Anterior cingulate cortex (tissue), 58 donors: ENCODE measurements around the gene FOXQ1.
"Not testable (repeated sequence)": the region's sequence is repeated elsewhere in the genome, so short reads cannot be mapped to it uniquely, and the experiment has no call there.

Source experiments
- DNase-seq, 58 donors: peaks; one replicate each; lab custom pipeline; 2025; lab: John Stamatoyannopoulos, UW

Gene FOXQ1

GRCh38 chr6:1318036-1318435 is 6.1 kb downstream of the FOXQ1 start:
- DNase-seq: no peak

GRCh38 chr6:1318584-1318983 is 6.7 kb downstream of the FOXQ1 start:
- DNase-seq: not testable (repeated sequence)

- DNase-seq: no peak
Observed at GRCh38 chr6:1321738-1322137, 9.8 kb downstream of the FOXQ1 start.

- no peak for DNase-seq
Observed at GRCh38 chr6:1322156-1322555, 10.3 kb downstream of the FOXQ1 start.

- DNase-seq: no peak
Observed at GRCh38 chr6:1322696-1323219, 10.9 kb downstream of the FOXQ1 start.

GRCh38 chr6:1324936-1325335 is 13.0 kb downstream of the FOXQ1 start:
- no peak for DNase-seq

GRCh38 chr6:1325461-1326309 is 13.8 kb downstream of the FOXQ1 start:
- peak in 2 of 58 donors; percentile 9 to 15 for DNase-seq

GRCh38 chr6:1326535-1327121 is 14.7 kb downstream of the FOXQ1 start:
- DNase-seq: no peak

GRCh38 chr6:1327630-1328029 is 15.7 kb downstream of the FOXQ1 start:
- no peak for DNase-seq

- no peak for DNase-seq
Observed at GRCh38 chr6:1328129-1328800, 16.4 kb downstream of the FOXQ1 start.

- no peak for DNase-seq
Observed at GRCh38 chr6:1329708-1330107, 17.8 kb downstream of the FOXQ1 start.

- DNase-seq: no peak
Observed at GRCh38 chr6:1334684-1335083, 22.8 kb downstream of the FOXQ1 start.

- DNase-seq: no peak
Observed at GRCh38 chr6:1335367-1336037, 23.6 kb downstream of the FOXQ1 start.

- no peak for DNase-seq
Observed at GRCh38 chr6:1336246-1336843, 24.4 kb downstream of the FOXQ1 start.

- no peak for DNase-seq
Observed at GRCh38 chr6:1337791-1338190, 25.9 kb downstream of the FOXQ1 start.

GRCh38 chr6:1346101-1346500 is 34.2 kb downstream of the FOXQ1 start:
- no peak for DNase-seq

GRCh38 chr6:1346558-1347091 is 34.7 kb downstream of the FOXQ1 start:
- DNase-seq: no peak

- DNase-seq: no peak
Observed at GRCh38 chr6:1347161-1347560, 35.3 kb downstream of the FOXQ1 start.

GRCh38 chr6:1348675-1349074 is 36.8 kb downstream of the FOXQ1 start:
- DNase-seq: no peak

GRCh38 chr6:1349655-1350054 is 37.8 kb downstream of the FOXQ1 start:
- no peak for DNase-seq
